Measurements from ENCODE around the gene CREBBP.

DNA sequence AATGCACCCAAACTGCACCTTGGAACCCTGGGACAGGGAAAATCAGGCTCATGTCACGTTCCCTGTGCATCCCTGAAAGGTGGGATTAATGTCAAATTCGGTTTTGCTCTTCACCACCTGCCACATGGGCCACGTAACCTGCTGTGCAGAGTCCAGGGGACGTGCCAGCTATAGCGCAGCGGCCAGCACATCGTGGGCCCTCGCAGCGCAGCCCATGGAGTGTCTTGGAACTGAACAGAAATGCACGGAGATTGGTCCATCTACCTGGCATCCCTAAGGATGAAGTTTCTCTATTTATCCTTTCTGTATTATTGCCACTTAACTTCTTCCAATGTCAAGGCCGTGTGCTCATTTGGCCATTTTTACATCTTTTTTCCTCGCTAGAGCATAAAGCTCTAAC lies 95.1 kb downstream of the CREBBP start:
- TF ChIP-seq EGR1 (IDR thresholded peaks at IDR 0.05) (no peak), NFIC (IDR thresholded peaks at IDR 0.05) (no peak), EP300 (IDR thresholded peaks at IDR 0.05; ENCODE audit: borderline replicate concordance) (no peak), CREB1 (IDR thresholded peaks at IDR 0.05; ENCODE audit: low read depth) (no peak), YY1 (IDR thresholded peaks at IDR 0.05; ENCODE audit: low read depth) (no peak), RAD21 (IDR thresholded peaks at IDR 0.05; ENCODE audit: low read depth) (no peak), FOXM1 (IDR thresholded peaks at IDR 0.05; ENCODE audit: borderline replicate concordance, low read depth) (no peak)
- TF ChIP-seq, protein P1, sequence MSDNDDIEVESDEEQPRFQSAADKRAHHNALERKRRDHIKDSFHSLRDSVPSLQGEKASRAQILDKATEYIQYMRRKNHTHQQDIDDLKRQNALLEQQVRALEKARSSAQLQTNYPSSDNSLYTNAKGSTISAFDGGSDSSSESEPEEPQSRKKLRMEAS (IDR thresholded peaks at IDR 0.05), result no peak
- TF ChIP-seq, protein P2, sequence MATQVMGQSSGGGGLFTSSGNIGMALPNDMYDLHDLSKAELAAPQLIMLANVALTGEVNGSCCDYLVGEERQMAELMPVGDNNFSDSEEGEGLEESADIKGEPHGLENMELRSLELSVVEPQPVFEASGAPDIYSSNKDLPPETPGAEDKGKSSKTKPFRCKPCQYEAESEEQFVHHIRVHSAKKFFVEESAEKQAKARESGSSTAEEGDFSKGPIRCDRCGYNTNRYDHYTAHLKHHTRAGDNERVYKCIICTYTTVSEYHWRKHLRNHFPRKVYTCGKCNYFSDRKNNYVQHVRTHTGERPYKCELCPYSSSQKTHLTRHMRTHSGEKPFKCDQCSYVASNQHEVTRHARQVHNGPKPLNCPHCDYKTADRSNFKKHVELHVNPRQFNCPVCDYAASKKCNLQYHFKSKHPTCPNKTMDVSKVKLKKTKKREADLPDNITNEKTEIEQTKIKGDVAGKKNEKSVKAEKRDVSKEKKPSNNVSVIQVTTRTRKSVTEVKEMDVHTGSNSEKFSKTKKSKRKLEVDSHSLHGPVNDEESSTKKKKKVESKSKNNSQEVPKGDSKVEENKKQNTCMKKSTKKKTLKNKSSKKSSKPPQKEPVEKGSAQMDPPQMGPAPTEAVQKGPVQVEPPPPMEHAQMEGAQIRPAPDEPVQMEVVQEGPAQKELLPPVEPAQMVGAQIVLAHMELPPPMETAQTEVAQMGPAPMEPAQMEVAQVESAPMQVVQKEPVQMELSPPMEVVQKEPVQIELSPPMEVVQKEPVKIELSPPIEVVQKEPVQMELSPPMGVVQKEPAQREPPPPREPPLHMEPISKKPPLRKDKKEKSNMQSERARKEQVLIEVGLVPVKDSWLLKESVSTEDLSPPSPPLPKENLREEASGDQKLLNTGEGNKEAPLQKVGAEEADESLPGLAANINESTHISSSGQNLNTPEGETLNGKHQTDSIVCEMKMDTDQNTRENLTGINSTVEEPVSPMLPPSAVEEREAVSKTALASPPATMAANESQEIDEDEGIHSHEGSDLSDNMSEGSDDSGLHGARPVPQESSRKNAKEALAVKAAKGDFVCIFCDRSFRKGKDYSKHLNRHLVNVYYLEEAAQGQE (IDR thresholded peaks at IDR 0.05; ENCODE audit: low read depth), result no peak
- TF ChIP-seq, protein P3, sequence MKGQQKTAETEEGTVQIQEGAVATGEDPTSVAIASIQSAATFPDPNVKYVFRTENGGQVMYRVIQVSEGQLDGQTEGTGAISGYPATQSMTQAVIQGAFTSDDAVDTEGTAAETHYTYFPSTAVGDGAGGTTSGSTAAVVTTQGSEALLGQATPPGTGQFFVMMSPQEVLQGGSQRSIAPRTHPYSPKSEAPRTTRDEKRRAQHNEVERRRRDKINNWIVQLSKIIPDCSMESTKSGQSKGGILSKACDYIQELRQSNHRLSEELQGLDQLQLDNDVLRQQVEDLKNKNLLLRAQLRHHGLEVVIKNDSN (IDR thresholded peaks at IDR 0.05), result no peak

Data from Ishikawa (cell line).